Left ventricle myocardium superior (tissue), 1 donor: ENCODE measurements around the gene AATK. TPM values are rescaled to one million over a fixed set of nuclear protein-coding genes. Genes with fewer than 3 reads are reported as not detected.

Source experiments
- ATAC-seq: fragments of 200-7000 bp; cut with Tn5 transposase; one replicate; pipeline ENCODE4 v1.9.1; 2020; ENCODE audit warnings: mild to moderate bottlenecking, moderate library complexity
- DNase-seq: peaks from one replicate; pipeline ENCODE4 v3.0.0-alpha.2; 2020
- intact Hi-C: fragments of 100-400 bp; cut with micrococcal nuclease; formaldehyde crosslinking; loops from one replicate; pipeline ENCODE4 v1.11.0; 2022
- microRNA-seq: library from miRNA; unstranded; fragments of <30 nt; microRNA quantifications from one replicate; pipeline ENCODE4 v1.2.0, GENCODE V29; 2020; ENCODE audit warnings: borderline number of aligned reads
- total RNA-seq: library from RNA; stranded (reverse); fragmentation: NEBNext Ultra II Directional; extraction: Animal tissue kit (Norgen Biotek cat#: 25700); gene quantifications from one replicate; pipeline ENCODE4 v1.2.1, GENCODE V29; 2021
- donor health status: DM: no; HTN: yes; CAD: no; lungs with severe emphysema.

AATK gene
- total RNA-seq, 1 donor from 2014 or later: 14.5 TPM

DNA sequence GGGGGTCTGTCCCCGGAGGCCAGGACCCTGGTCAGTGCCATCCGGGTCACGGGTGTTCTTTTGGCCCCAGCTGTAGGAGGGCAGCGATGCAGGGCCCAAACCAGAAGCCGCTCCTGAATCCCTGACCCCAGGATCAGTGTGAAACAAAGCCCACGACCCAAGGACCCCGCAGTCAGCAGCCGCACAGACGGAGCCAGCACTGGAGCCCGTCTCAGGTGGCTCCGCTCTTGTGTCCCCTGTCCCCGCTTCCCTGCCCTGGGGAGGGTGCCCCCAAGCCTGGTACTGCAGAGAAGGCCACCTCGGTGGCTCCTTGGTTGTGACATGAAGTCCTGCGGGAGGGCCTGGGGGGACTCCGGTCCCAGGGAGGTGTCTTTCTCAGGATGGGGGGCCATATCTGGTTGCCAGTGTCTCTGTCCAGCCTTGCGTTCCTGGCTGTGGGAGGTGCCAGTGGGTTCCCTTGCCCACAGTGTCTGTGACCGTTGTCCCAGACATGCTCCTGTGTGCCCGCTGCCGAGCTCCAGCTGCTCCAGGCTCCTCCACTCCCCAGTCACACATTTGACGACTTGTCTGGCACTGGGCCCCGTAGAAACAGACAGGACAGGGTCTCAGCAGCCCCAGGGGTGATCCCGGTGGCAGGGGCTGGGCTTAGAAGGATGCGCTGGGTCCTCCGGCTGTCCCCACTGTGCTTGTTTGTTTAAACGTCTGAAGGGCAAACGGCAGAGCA is 97.4 kb downstream of the AATK start:
- ATAC-seq (peak; percentile 5), DNase-seq (no peak)
- intact Hi-C loops: no loop called here

DNA sequence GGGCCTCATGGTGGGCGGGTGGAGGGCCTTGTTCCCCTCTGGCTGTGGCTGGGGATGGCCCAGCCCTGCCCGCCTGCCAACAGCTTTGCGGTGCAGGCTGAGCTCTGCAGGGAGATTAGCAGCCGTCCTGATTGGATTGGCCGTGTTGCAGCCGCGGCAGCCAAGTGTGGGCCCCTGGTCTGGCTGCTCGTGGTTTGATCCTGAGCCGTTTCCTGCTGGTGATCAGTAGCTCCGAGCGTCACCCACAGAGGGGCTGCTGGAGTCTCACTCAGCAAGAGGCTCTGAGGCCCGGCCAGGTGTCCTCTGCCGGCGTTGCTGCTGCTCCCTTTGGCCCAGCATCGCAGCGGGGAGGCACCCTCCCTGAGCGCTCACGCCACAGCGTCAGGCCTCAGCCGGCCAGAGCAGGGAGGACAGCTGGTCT is 98.6 kb downstream of the AATK start:
- intact Hi-C loops: no loop called here
- DNase-seq (no peak), ATAC-seq (no peak)

Small RNA genes within 50 kb of the gene (microRNA-seq; reads per million reads assigned to microRNA genes)
- 4.9 reads per million for gene MIR1250
- gene MIR3065: not detected
- not detected for gene MIR338
- not detected for gene MIR657

Other genes starting within 250 kb of the AATK start
- gene CHMP6, start 174.4 kb downstream of the AATK start, total RNA-seq: 19.5 TPM
- 32.7 TPM for gene BAIAP2, start 131.1 kb downstream of the AATK start, total RNA-seq
- gene PVALEF, start 714 bp downstream of the AATK start, total RNA-seq: 0.20 TPM
- 13.6 TPM for gene CEP131, start 56.7 kb upstream of the AATK start, total RNA-seq
- gene TEPSIN, start 72.8 kb upstream of the AATK start, total RNA-seq: 13.8 TPM
- 53.7 TPM for gene NDUFAF8, start 73.1 kb upstream of the AATK start, total RNA-seq
- 46.6 TPM for gene SLC38A10, start 129.1 kb upstream of the AATK start, total RNA-seq
- gene BAHCC1, start 229.2 kb upstream of the AATK start, total RNA-seq: 8.6 TPM